GM18951 (cell line): ENCODE measurements around the gene TBC1D32.
"Not testable (repeated sequence)": the region's sequence is repeated elsewhere in the genome, so short reads cannot be mapped to it uniquely, and the experiment has no call there.

Experiments
- POLR2A ChIP-seq: IDR thresholded peaks from 4 replicates; pipeline ENCODE4 v1.6.1; 2011; ENCODE audit warnings: mild to moderate bottlenecking; ENCODE audit not compliant: insufficient read length, insufficient read depth; ENCODE audit errors: extremely low read depth
- in situ Hi-C: fragments of 300-500 bp; cut with MboI; formaldehyde crosslinking; loops from one replicate; pipeline ENCODE4 v1.12.0; 2022; ENCODE audit warnings: low sequenced_read_pairs, mixed read lengths, inconsistent platforms; ENCODE audit not compliant: unreplicated experiment

The TBC1D32 gene

DNA sequence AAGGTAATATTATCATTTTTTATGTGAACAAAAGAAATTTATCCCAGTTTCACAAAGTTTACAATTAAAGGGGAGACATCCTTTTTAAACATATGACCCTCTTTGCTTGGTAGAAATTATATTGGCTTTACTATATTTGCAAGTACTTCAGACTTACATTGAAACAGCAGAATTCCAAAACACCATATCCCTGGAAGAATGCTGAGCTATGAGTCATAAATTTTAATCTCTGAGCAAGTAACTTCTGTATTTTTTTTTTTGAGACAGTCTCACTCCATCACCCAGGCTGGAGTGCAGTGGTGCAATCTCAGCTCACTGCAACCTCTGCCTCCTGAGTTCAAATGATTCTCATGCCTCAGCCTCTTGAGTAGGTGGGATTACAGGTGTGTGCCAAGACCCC is 240.4 kb downstream of the TBC1D32 start:
- in situ Hi-C loops = no loop called here
- no peak for TF ChIP-seq POLR2A

GRCh38 chr6:121090492-121090891 is 243.8 kb downstream of the TBC1D32 start:
- no peak for TF ChIP-seq POLR2A
- in situ Hi-C loops = no loop called here

GRCh38 chr6:121086876-121087275 is 247.4 kb downstream of the TBC1D32 start:
- no peak for TF ChIP-seq POLR2A
- in situ Hi-C loops = no loop called here

GRCh38 chr6:121076119-121076518 is 258.2 kb downstream of the TBC1D32 start:
- in situ Hi-C loops = no loop called here

DNA sequence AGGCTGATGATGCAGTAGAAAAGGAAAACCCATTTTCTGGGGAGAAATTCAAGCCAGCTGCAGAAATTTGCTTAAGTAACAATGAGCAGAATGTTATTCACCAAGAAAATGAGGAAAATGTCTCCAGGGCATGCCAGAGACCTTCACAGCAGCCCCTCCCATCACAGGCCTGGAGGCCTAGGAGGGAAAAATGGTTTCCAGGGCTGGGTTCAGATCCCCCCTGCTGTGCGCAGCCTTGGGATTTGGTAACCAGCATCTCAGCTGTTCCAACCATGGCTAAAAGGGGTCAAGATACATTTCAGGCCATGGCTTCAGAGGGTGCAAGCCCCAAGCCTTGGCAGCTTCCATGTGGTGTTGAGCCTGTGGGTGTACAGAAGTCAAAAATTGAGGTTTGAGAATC is 265.5 kb downstream of the TBC1D32 start:
- in situ Hi-C loops = loop anchor here (10.0 kb wide), 1 partner anchor 236 kb away; no protein-coding TSS in a partner anchor

More at GRCh38 chr6:121076119-121076518, 258.2 kb downstream of the TBC1D32 start:
- no peak for TF ChIP-seq POLR2A

- in situ Hi-C loops = loop anchor here (10.0 kb wide), 1 partner anchor 237 kb away; no protein-coding TSS in a partner anchor
- no peak for TF ChIP-seq POLR2A
These were observed 266.9 kb downstream of the TBC1D32 start for GRCh38 chr6:121067381-121067780.

- TF ChIP-seq POLR2A = no peak
- in situ Hi-C loops = loop anchor here (10.0 kb wide), 1 partner anchor 240 kb away; no protein-coding TSS in a partner anchor
These were observed 269.9 kb downstream of the TBC1D32 start for GRCh38 chr6:121064345-121064744.

GRCh38 chr6:121055572-121056163 is 278.6 kb downstream of the TBC1D32 start:
- no peak for TF ChIP-seq POLR2A
- in situ Hi-C loops = no loop called here

DNA sequence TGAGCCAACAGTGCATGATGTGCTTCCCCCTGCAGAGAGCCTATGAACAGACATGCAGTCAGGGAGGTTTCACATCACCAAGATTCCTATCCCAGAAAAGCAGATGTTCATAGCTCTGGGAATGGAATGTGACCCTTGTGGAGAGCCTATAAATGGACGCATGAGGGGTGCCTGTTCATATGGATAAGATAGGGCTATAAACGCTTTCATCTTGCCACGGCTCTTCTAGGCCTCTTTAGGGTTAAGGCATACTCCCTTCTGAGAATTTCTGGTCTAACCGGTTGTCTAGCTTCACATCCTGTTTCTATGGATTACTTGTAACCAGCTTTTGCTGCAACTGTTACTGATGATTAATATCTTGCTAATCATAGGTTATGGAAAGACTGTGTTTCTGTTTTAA is 285.7 kb downstream of the TBC1D32 start:
- in situ Hi-C loops = not testable (repeated sequence)

DNA sequence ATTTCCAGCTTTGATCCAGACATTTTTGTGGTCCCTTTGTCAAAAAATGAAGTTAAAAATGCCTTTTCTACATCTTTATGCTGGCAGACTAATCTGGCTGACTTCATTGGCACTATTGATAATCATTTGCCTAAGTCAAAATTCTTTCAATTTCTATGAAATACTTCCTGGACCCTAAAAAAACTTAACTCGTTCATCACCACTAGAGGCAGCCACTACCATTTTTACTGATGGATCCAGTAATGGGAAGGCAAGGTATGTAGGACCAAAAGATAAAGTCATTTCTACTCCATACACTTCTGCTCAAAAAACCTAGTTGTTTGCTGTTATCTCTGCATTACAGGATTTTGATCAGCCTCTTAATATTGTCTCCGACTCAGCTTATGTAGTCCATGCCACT is 289.4 kb downstream of the TBC1D32 start:
- in situ Hi-C loops = not testable (repeated sequence)

DNA sequence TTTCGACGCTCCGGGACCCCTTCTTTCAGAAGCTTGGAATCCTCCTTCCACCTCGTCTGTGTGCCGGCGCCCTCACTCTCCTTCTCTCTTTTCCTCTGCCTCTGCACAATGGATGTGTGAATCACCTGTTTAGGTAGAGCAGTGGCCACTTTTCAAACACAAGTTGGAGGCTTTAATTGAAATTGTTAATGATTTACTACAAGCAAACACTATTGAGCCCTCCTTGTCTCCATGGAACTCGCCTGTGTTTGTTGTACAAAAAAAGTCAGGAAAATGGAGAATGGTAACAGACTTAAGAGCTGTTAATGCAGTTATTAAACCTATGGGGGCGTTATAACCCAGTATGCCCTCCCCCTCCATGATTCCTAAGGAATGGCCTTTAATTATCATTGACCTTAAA is 290.6 kb downstream of the TBC1D32 start:
- in situ Hi-C loops = not testable (repeated sequence)

DNA sequence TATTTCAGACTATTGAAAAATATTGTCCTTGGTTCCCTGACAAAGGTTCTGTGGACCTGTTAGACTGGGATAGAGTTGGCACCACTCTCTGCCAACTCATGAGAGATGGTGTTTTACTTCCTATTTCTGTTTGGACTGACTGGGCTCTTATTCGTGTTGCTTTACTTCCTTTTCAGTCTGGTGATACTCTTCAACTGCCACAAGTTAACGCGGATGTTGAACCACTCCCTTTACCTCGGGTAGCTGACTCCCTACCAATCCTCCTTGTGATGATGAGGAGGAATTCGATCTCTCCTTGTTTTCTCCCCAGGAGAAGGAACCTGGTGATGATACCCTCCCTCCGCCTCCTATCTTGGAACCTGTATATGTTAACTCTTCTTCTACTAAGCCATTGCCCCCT is 291.1 kb downstream of the TBC1D32 start:
- in situ Hi-C loops = not testable (repeated sequence)

GRCh38 chr6:121042766-121043165 is 291.5 kb downstream of the TBC1D32 start:
- TF ChIP-seq POLR2A = no peak
- in situ Hi-C loops = no loop called here

GRCh38 chr6:121040831-121041230 is 293.4 kb downstream of the TBC1D32 start:
- no peak for TF ChIP-seq POLR2A
- in situ Hi-C loops = no loop called here

DNA sequence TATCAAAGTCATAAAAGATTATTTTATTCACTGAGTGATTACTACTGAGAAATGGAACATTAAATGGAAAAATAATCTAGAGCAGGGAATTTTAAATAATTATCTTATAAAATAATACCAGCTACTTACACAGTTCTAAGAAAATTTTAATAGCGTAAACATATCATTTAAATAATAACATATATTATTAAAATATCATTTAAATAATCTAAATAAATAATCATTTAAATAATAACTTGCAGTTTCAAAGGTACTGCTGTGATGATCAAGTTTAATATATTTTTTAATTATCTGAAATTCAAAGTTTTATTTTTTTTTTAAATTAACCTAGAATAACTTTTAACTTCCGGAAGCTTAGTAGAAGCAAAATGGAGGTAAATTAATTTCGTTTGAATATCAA is 301.2 kb downstream of the TBC1D32 start:
- no peak for TF ChIP-seq POLR2A
- in situ Hi-C loops = no loop called here
